H9 (cell line): ENCODE results near the gene NDE1. TPM values are rescaled to one million over a fixed set of nuclear protein-coding genes. Genes with fewer than 3 reads are reported as not detected.
A peak's percentile ranks its signal among the peaks of the same experiment; 100 is the strongest.

Source experiments
- DNase-seq: peaks from one replicate; pipeline ENCODE4 v3.0.0-alpha.2; 2017
- H2AFZ ChIP-seq: one replicate; pipeline ENCODE4 v1.6.1; 2013; ENCODE audit warnings: mild to moderate bottlenecking, low read length, control low read depth, moderate library complexity
- H2AK5ac ChIP-seq: 2 replicates; pipeline ENCODE4 v1.6.1; 2013; ENCODE audit warnings: low read length, control low read depth, mixed read lengths; ENCODE audit not compliant: insufficient read length
- H2BK120ac ChIP-seq: one replicate; pipeline ENCODE4 v1.6.1; 2013; ENCODE audit warnings: low read depth, mild to moderate bottlenecking, low read length, control low read depth, inconsistent platforms; ENCODE audit not compliant: poor library complexity, severe bottlenecking
- H2BK12ac ChIP-seq: 2 replicates; pipeline ENCODE4 v1.6.1; 2013; ENCODE audit warnings: low read length, control low read depth, mixed read lengths, low read depth; ENCODE audit not compliant: insufficient read length
- H2BK15ac ChIP-seq: 2 replicates; pipeline ENCODE4 v1.6.1; 2013; ENCODE audit warnings: low read depth, low read length, control low read depth
- H2BK20ac ChIP-seq: one replicate; pipeline ENCODE4 v1.6.1; 2013; ENCODE audit warnings: low read depth, mild to moderate bottlenecking, low read length, control low read depth, inconsistent platforms; ENCODE audit not compliant: poor library complexity, severe bottlenecking
- H2BK5ac ChIP-seq: 2 replicates; pipeline ENCODE4 v1.6.1; 2013; ENCODE audit warnings: low read length, control low read depth, mixed read lengths; ENCODE audit not compliant: insufficient read length
- H3K14ac ChIP-seq: 2 replicates; pipeline ENCODE4 v1.6.1; 2013; ENCODE audit warnings: low read length, control low read depth; ENCODE audit not compliant: insufficient read depth
- H3K18ac ChIP-seq: 2 replicates; pipeline ENCODE4 v1.6.1; 2013; ENCODE audit warnings: low read depth, mild to moderate bottlenecking, mixed read lengths, low read length, control low read depth; ENCODE audit not compliant: insufficient read length
- H3K23ac ChIP-seq: 2 replicates; pipeline ENCODE4 v1.6.1; 2013; ENCODE audit warnings: low read length, control low read depth, mixed read lengths, low read depth; ENCODE audit not compliant: insufficient read length
- H3K23me2 ChIP-seq: 2 replicates; pipeline ENCODE4 v1.6.1; 2013; ENCODE audit warnings: low read depth, mild to moderate bottlenecking, mixed read lengths, low read length, control low read depth; ENCODE audit not compliant: insufficient read length, poor library complexity, severe bottlenecking
- H3K27ac ChIP-seq: 2 replicates; pipeline ENCODE4 v1.5.1; 2013; ENCODE audit warnings: low read length, control low read depth, mixed read lengths, low read depth; ENCODE audit not compliant: insufficient read length
- H3K27me3 ChIP-seq: 2 replicates; pipeline ENCODE4 v1.6.1; 2013; ENCODE audit warnings: low read length, control low read depth, inconsistent platforms; ENCODE audit not compliant: insufficient read depth
- H3K4ac ChIP-seq: 2 replicates; pipeline ENCODE4 v1.6.1; 2013; ENCODE audit warnings: low read depth, mild to moderate bottlenecking, control low read depth, inconsistent platforms, low read length, moderate library complexity
- H3K4me1 ChIP-seq: 2 replicates; pipeline ENCODE4 v1.6.1; 2013; ENCODE audit warnings: low read length, control low read depth, inconsistent platforms; ENCODE audit not compliant: insufficient read depth
- H3K4me2 ChIP-seq: 2 replicates; pipeline ENCODE4 v1.6.1; 2013; ENCODE audit warnings: low read length, control low read depth, mixed read lengths; ENCODE audit not compliant: insufficient read length, insufficient read depth
- H3K56ac ChIP-seq: 2 replicates; pipeline ENCODE4 v1.6.1; 2013; ENCODE audit warnings: low read depth, mild to moderate bottlenecking, mixed read lengths, low read length, control low read depth; ENCODE audit not compliant: insufficient read length
- H3K79me1 ChIP-seq: 2 replicates; pipeline ENCODE4 v1.6.1; 2013; ENCODE audit warnings: low read depth, mild to moderate bottlenecking, moderate library complexity, low read length, control low read depth, inconsistent platforms; ENCODE audit not compliant: insufficient read depth, poor library complexity, severe bottlenecking
- H3K79me2 ChIP-seq: 2 replicates; pipeline ENCODE4 v1.6.1; 2013; ENCODE audit warnings: low read length, control low read depth, inconsistent platforms; ENCODE audit not compliant: insufficient read depth
- H3K9ac ChIP-seq: 2 replicates; pipeline ENCODE4 v1.6.1; 2013; ENCODE audit warnings: low read length, control low read depth, mixed read lengths; ENCODE audit not compliant: insufficient read length; ENCODE audit errors: extremely low read depth
- H3K9me3 ChIP-seq: one replicate; pipeline ENCODE4 v1.6.1; 2013; ENCODE audit warnings: low read depth, low read length, inconsistent platforms; ENCODE audit not compliant: control insufficient read depth
- H3T11ph ChIP-seq: one replicate; pipeline ENCODE4 v1.6.1; 2013; ENCODE audit warnings: mild to moderate bottlenecking, low read length, control low read depth, inconsistent platforms
- H4K20me1 ChIP-seq: one replicate; pipeline ENCODE4 v1.6.1; 2013; ENCODE audit not compliant: control insufficient read depth, insufficient read length, insufficient read depth
- H4K5ac ChIP-seq: 2 replicates; pipeline ENCODE4 v1.6.1; 2013; ENCODE audit warnings: low read depth, mild to moderate bottlenecking, mixed read lengths, low read length, control low read depth; ENCODE audit not compliant: insufficient read length
- H4K8ac ChIP-seq: replicated peaks from 2 replicates; pipeline ENCODE4 v1.6.1; 2013; ENCODE audit warnings: low read length, control low read depth, mixed read lengths, low read depth; ENCODE audit not compliant: insufficient read length
- H4K91ac ChIP-seq: 2 replicates; pipeline ENCODE4 v1.6.1; 2013; ENCODE audit warnings: low read depth, mild to moderate bottlenecking, moderate library complexity, mixed read lengths, low read length, control low read depth; ENCODE audit not compliant: insufficient read length
- H3K27ac Mint-ChIP-seq, 3 experiments: 2 replicates in 2 of 3; 3 replicates in 1 of 3; pipeline ENCODE4 v1.8.0; 2020 to 2021; ENCODE audit warnings: mixed read lengths in 3 of 3, mild to moderate bottlenecking in 1 of 3, moderate library complexity in 1 of 3
- H3K27me3 Mint-ChIP-seq: 2 replicates; pipeline ENCODE4 v1.8.0; 2021; ENCODE audit warnings: low read depth, mild to moderate bottlenecking, moderate library complexity, mixed read lengths
- H3K36me3 Mint-ChIP-seq, 3 experiments: 2 replicates in 2 of 3; 3 replicates in 1 of 3; pipeline ENCODE4 v1.8.0; 2020 to 2021; ENCODE audit warnings: low read depth in 3 of 3, mixed read lengths in 3 of 3; ENCODE audit not compliant: insufficient read depth in 1 of 3
- H3K4me1 Mint-ChIP-seq, 2 experiments: 2 replicates each; pipeline ENCODE4 v1.8.0; 2020; ENCODE audit warnings: mixed read lengths in 2 of 2
- H3K4me3 Mint-ChIP-seq, 2 experiments: 2 replicates in 1 of 2; 3 replicates in 1 of 2; pipeline ENCODE4 v1.8.0; 2020 to 2021; ENCODE audit warnings: mild to moderate bottlenecking in 2 of 2, mixed read lengths in 2 of 2, moderate library complexity in 1 of 2
- H3K9me3 Mint-ChIP-seq, 2 experiments: 2 replicates in 1 of 2; 3 replicates in 1 of 2; pipeline ENCODE4 v1.8.0; 2020; ENCODE audit warnings: mild to moderate bottlenecking in 2 of 2, mixed read lengths in 2 of 2, moderate library complexity in 1 of 2
- WGBS: extraction: QIAGEN DNeasy Blood & Tissue Kit; methylation state at CpG from one replicate; pipeline ENCODE4 v1.1.7; 2013; ENCODE audit warnings: missing lambda C conversion rate, low lambda C conversion rate, mixed read lengths; ENCODE audit not compliant: insufficient read length; ENCODE audit errors: extremely low coverage; 5-methylcytosine and 5-hydroxymethylcytosine counted together
- total RNA-seq: library from RNA; stranded (reverse); gene quantifications from 2 replicates; pipeline ENCODE4 v1.2.1, GENCODE V29; 2021
- TF ChIP-seq, protein P1 (sequence below): fragments of 200-600 bp; sonication (generic); conservative IDR thresholded peaks from 3 replicates; pipeline ENCODE4 v1.8.0; 2021; ENCODE audit warnings: antibody characterized with exemption, mild to moderate bottlenecking

NDE1 gene
- total RNA-seq, 1 experiment from 2014 or later, result 49.6 TPM

GRCh38 chr16:15613676-15614075 lies 36.4 kb upstream of the NDE1 start:
- Histone ChIP-seq H3K14ac (no peak overlapping the region), H4K91ac (no peak overlapping the region), H3K4me1 (no peaks in the 10 kb centered on the region), H3K18ac (no peak overlapping the region), H2BK15ac (no peak overlapping the region), H2AK5ac (no peak overlapping the region), H3T11ph (no peak overlapping the region), H2BK20ac (no peak overlapping the region), H3K4ac (no peak overlapping the region), H3K9me3 (no peaks in the 10 kb centered on the region), H3K56ac (no peak overlapping the region), H3K9ac (no peak overlapping the region), H3K23me2 (no peaks in the 10 kb centered on the region), H2AFZ (no peak overlapping the region), H3K79me1 (no peaks in the 10 kb centered on the region), H2BK120ac (no peak overlapping the region), H3K27ac (no peak overlapping the region), H4K20me1 (no peaks in the 10 kb centered on the region), H3K23ac (no peak overlapping the region), H4K5ac (no peak overlapping the region), H4K8ac (no peak overlapping the region), H3K79me2 (no peaks in the 10 kb centered on the region), H3K27me3 (no peaks in the 10 kb centered on the region), H2BK12ac (no peak overlapping the region), H2BK5ac (no peak overlapping the region), H3K4me2 (no peak overlapping the region)
- no CpG with 5 or more reads among the region's 4 CpGs for WGBS
- Mint-ChIP-seq H3K4me3 (no peak overlapping the region), H3K27ac (peak overlapping the region in 2 of 3 experiments; percentile 32 to 63; a peak in 2 of 7 replicates), H3K9me3 (no peaks in the 10 kb centered on the region), H3K36me3 (peaks cover 24 to 83% (median 66%) of the 10 kb centered on the region in 3 experiments; a peak in 6 of 7 replicates), H3K4me1 (no peaks in the 10 kb centered on the region), H3K27me3 (no peaks in the 10 kb centered on the region)
- TF ChIP-seq, protein P1, sequence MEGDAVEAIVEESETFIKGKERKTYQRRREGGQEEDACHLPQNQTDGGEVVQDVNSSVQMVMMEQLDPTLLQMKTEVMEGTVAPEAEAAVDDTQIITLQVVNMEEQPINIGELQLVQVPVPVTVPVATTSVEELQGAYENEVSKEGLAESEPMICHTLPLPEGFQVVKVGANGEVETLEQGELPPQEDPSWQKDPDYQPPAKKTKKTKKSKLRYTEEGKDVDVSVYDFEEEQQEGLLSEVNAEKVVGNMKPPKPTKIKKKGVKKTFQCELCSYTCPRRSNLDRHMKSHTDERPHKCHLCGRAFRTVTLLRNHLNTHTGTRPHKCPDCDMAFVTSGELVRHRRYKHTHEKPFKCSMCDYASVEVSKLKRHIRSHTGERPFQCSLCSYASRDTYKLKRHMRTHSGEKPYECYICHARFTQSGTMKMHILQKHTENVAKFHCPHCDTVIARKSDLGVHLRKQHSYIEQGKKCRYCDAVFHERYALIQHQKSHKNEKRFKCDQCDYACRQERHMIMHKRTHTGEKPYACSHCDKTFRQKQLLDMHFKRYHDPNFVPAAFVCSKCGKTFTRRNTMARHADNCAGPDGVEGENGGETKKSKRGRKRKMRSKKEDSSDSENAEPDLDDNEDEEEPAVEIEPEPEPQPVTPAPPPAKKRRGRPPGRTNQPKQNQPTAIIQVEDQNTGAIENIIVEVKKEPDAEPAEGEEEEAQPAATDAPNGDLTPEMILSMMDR, result no peak
- DNase-seq, result no peak
